Activated CD4-positive, alpha-beta T cell treated with anti-CD3 and anti-CD28 coated beads, Interleukin-2, amount 10 ng/mL, durations not matched to agents 7 days and 5 days (primary cell): Measurements from ENCODE around the gene RAD51B. TPM values are rescaled to one million over a fixed set of nuclear protein-coding genes. Genes with fewer than 3 reads are reported as not detected.

Experiments
- CTCF ChIA-PET: fragments of 350-600 bp; sonication (Branson Sonifier 250); formaldehyde crosslinking; loops from one replicate; lab custom pipeline; 2021; ENCODE audit warnings: antibody characterized with exemption; lab: Charles Lee
- POLR2A ChIA-PET: fragments of 350-600 bp; sonication (Branson Sonifier 250); formaldehyde crosslinking; loops from one replicate; lab custom pipeline; 2021; ENCODE audit warnings: antibody characterized with exemption; lab: Charles Lee
- DNase-seq: peaks from one replicate; pipeline ENCODE4 v3.0.0-alpha.2; 2020
- H3K27ac Mint-ChIP-seq: one replicate; pipeline ENCODE4 v1.8.0; 2021; ENCODE audit warnings: mild to moderate bottlenecking, moderate library complexity, mixed read lengths
- H3K27me3 Mint-ChIP-seq: one replicate; pipeline ENCODE4 v1.8.0; 2021; ENCODE audit warnings: mixed read lengths
- H3K36me3 Mint-ChIP-seq: one replicate; pipeline ENCODE4 v1.8.0; 2021; ENCODE audit warnings: low read depth, mixed read lengths
- H3K4me1 Mint-ChIP-seq: one replicate; pipeline ENCODE4 v1.8.0; 2021; ENCODE audit warnings: mixed read lengths
- H3K4me3 Mint-ChIP-seq: one replicate; pipeline ENCODE4 v1.8.0; 2021; ENCODE audit warnings: mild to moderate bottlenecking, moderate library complexity, mixed read lengths
- H3K9me3 Mint-ChIP-seq: one replicate; pipeline ENCODE4 v1.8.0; 2021; ENCODE audit warnings: mixed read lengths
- total RNA-seq, 2 experiments: library from RNA; stranded (reverse); gene quantifications; one replicate each; pipeline ENCODE4 v1.2.3, GENCODE V29; 2021

The RAD51B gene
- total RNA-seq, 2 experiments from 2014 or later = 20.6 to 30.3 TPM

DNA sequence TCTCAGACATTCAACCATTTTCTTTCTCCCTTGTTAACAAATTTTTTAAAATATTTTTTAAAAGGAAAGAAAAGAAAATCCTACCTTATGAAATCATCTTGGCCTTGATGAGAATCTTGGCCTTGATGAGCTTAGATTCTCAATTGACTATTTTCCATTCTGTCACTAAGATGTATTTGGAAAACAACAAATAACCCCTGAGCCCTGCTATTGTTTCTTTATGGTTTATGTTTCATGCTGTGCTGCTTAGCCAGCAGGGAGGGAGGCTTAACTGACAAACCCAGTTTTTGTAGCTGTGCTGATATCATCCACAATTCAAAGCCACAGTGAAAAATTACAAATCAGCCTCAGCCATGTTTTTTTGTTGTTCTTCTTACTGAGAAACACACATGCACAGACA, 404.1 kb downstream of the RAD51B start:
- H3K9me3 Mint-ChIP-seq = peaks cover 8% of the 10 kb centered on the region
- peaks cover 3% of the 10 kb centered on the region for H3K36me3 Mint-ChIP-seq
- H3K27me3 Mint-ChIP-seq = no peaks in the 10 kb centered on the region
- H3K4me1 Mint-ChIP-seq = peaks cover 7% of the 10 kb centered on the region
- ChIA-PET POLR2A (no interaction called here), CTCF (no interaction called here)
- no peak overlapping the region for H3K4me3 Mint-ChIP-seq
- DNase-seq = no peak
- no peak overlapping the region for H3K27ac Mint-ChIP-seq

- ChIA-PET POLR2A (no interaction called here), CTCF (no interaction called here)
- H3K9me3 Mint-ChIP-seq = peaks cover 10% of the 10 kb centered on the region
- H3K36me3 Mint-ChIP-seq = peaks cover 3% of the 10 kb centered on the region
- no peak overlapping the region for H3K4me3 Mint-ChIP-seq
- no peak for DNase-seq
- H3K4me1 Mint-ChIP-seq = peaks cover 9% of the 10 kb centered on the region
- no peaks in the 10 kb centered on the region for H3K27me3 Mint-ChIP-seq
- no peak overlapping the region for H3K27ac Mint-ChIP-seq
Measured at GRCh38 chr14:68225321-68225720, 405.7 kb downstream of the RAD51B start.

GRCh38 chr14:68226523-68226922, 406.9 kb downstream of the RAD51B start:
- DNase-seq = no peak
- peaks cover 3% of the 10 kb centered on the region for H3K36me3 Mint-ChIP-seq
- H3K4me3 Mint-ChIP-seq = no peak overlapping the region
- ChIA-PET POLR2A (no interaction called here), CTCF (interaction anchor here (0.9 to 1.2 kb wide), 2 partner anchors 16 to 590 kb away, joined by 3 to 4 read pairs; no protein-coding TSS in a partner anchor)
- H3K9me3 Mint-ChIP-seq = peaks cover 7% of the 10 kb centered on the region
- H3K27ac Mint-ChIP-seq = no peak overlapping the region
- no peaks in the 10 kb centered on the region for H3K27me3 Mint-ChIP-seq
- peaks cover 9% of the 10 kb centered on the region for H3K4me1 Mint-ChIP-seq

GRCh38 chr14:68228656-68229055, 409.1 kb downstream of the RAD51B start:
- Mint-ChIP-seq H3K36me3 (peaks cover 3% of the 10 kb centered on the region), H3K9me3 (peaks cover 2% of the 10 kb centered on the region), H3K27ac (no peak overlapping the region), H3K4me1 (peaks cover 8% of the 10 kb centered on the region), H3K27me3 (no peaks in the 10 kb centered on the region), H3K4me3 (no peak overlapping the region)
- POLR2A ChIA-PET = no interaction called here
- DNase-seq = no peak
- CTCF ChIA-PET = interaction anchor here (0.6 to 2.1 kb wide), 4 partner anchors 19 to 615 kb away, joined by 3 to 4 read pairs (median 3); no protein-coding TSS in a partner anchor

- CTCF ChIA-PET = no interaction called here
- peaks cover 3% of the 10 kb centered on the region for H3K36me3 Mint-ChIP-seq
- H3K4me3 Mint-ChIP-seq = no peak overlapping the region
- POLR2A ChIA-PET = no interaction called here
- DNase-seq = no peak
- peaks cover 2% of the 10 kb centered on the region for H3K4me1 Mint-ChIP-seq
- no peak overlapping the region for H3K27ac Mint-ChIP-seq
- no peaks in the 10 kb centered on the region for H3K27me3 Mint-ChIP-seq
- H3K9me3 Mint-ChIP-seq = peaks cover 2% of the 10 kb centered on the region
Measured at GRCh38 chr14:68229423-68230100, 410.0 kb downstream of the RAD51B start.

GRCh38 chr14:68230202-68230949, 410.8 kb downstream of the RAD51B start:
- H3K27me3 Mint-ChIP-seq = no peaks in the 10 kb centered on the region
- H3K4me3 Mint-ChIP-seq = no peak overlapping the region
- peaks cover 2% of the 10 kb centered on the region for H3K4me1 Mint-ChIP-seq
- DNase-seq = no peak
- H3K9me3 Mint-ChIP-seq = peaks cover 2% of the 10 kb centered on the region
- POLR2A ChIA-PET = no interaction called here
- H3K27ac Mint-ChIP-seq = no peak overlapping the region
- peaks cover 3% of the 10 kb centered on the region for H3K36me3 Mint-ChIP-seq
- CTCF ChIA-PET = interaction anchor here (0.5 kb wide), 1 partner anchor 632 kb away, joined by 3 read pairs; no protein-coding TSS in a partner anchor

DNA sequence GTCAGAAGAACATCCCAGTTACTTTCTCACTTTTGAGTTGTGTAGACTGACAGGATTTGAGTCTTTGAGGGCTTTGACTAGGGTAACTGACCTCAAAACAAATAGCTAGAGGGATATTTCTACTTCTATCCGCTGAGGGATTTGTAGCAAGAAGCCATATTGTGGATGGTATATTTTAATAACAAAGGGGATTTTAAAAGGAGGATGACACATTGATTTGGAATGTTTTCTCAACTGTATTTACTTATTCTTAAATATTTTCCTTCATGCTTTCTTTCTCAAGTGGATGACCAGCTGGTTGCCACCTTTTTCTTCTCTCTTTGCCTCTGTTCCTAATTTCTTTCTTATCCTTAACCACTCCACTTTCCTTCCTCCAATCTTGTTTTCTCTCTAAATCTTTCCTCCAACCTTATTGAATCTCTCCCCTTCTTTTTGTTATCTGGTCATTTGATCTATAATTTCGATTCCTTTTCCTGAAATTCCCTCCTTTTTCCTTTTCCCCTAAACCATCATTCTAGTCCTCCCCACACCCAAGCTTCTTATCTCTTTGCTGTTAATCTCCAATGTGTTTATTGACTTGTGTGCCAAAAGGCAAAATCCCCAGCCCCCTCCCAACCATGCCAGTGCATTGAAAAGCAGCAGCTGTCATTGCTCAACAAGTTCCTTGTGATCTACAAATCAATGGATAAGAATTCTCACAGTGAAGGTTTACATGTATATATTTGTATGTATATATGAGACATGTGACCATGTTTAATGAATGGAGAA, 411.6 kb downstream of the RAD51B start:
- H3K36me3 Mint-ChIP-seq = peaks cover 2% of the 10 kb centered on the region
- ChIA-PET CTCF (interaction anchor here (1.3 kb wide), 1 partner anchor 9 kb away, joined by 3 read pairs; no protein-coding TSS in a partner anchor), POLR2A (no interaction called here)
- no peak for DNase-seq
- H3K4me1 Mint-ChIP-seq = peaks cover 2% of the 10 kb centered on the region
- H3K9me3 Mint-ChIP-seq = peaks cover 2% of the 10 kb centered on the region
- no peak overlapping the region for H3K4me3 Mint-ChIP-seq
- H3K27me3 Mint-ChIP-seq = no peaks in the 10 kb centered on the region
- H3K27ac Mint-ChIP-seq = no peak overlapping the region

DNA sequence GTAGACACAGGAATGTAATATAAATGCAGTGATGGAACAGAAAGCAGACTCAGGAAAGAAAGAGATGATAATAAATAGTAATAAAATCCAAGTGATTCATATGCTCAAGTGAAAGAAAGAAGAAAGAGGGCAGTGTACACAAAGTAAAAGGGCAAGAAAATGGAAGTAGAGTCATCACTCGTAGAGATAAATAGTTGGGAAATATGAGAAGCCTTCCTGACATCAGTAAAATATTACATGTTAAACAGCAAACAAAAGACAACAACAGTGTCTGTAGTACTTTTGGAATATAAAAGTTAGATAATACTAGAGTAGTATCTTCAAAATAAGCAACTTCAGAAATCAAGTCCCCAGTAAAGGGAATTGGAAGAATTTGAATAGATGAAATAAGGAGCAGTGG, 412.3 kb downstream of the RAD51B start:
- H3K4me1 Mint-ChIP-seq = peaks cover 2% of the 10 kb centered on the region
- no peaks in the 10 kb centered on the region for H3K27me3 Mint-ChIP-seq
- ChIA-PET CTCF (interaction anchor here (1.3 kb wide), 1 partner anchor 8 kb away, joined by 3 read pairs; no protein-coding TSS in a partner anchor), POLR2A (no interaction called here)
- no peak overlapping the region for H3K27ac Mint-ChIP-seq
- H3K4me3 Mint-ChIP-seq = no peak overlapping the region
- DNase-seq = no peak
- peaks cover 2% of the 10 kb centered on the region for H3K36me3 Mint-ChIP-seq
- peaks cover 2% of the 10 kb centered on the region for H3K9me3 Mint-ChIP-seq

GRCh38 chr14:68232300-68233055, 412.9 kb downstream of the RAD51B start:
- H3K4me1 Mint-ChIP-seq = peaks cover 2% of the 10 kb centered on the region
- H3K36me3 Mint-ChIP-seq = peaks cover 2% of the 10 kb centered on the region
- CTCF ChIA-PET = interaction anchor here (0.6 to 0.7 kb wide), 3 partner anchors 10 to 69 kb away, joined by 3 to 6 read pairs (median 3); no protein-coding TSS in a partner anchor
- no peak overlapping the region for H3K27ac Mint-ChIP-seq
- peaks cover 2% of the 10 kb centered on the region for H3K9me3 Mint-ChIP-seq
- DNase-seq = no peak
- no peaks in the 10 kb centered on the region for H3K27me3 Mint-ChIP-seq
- H3K4me3 Mint-ChIP-seq = no peak overlapping the region
- POLR2A ChIA-PET = interaction anchor here (0.6 kb wide), 1 partner anchor 450 kb away, joined by 7 read pairs; no protein-coding TSS in a partner anchor

- H3K9me3 Mint-ChIP-seq = peaks cover 2% of the 10 kb centered on the region
- H3K4me3 Mint-ChIP-seq = no peak overlapping the region
- H3K27ac Mint-ChIP-seq = no peak overlapping the region
- H3K4me1 Mint-ChIP-seq = peaks cover 2% of the 10 kb centered on the region
- no peaks in the 10 kb centered on the region for H3K27me3 Mint-ChIP-seq
- ChIA-PET POLR2A (interaction anchor here (0.6 kb wide), 1 partner anchor 449 kb away, joined by 7 read pairs; no protein-coding TSS in a partner anchor), CTCF (no interaction called here)
- no peak for DNase-seq
- peaks cover 2% of the 10 kb centered on the region for H3K36me3 Mint-ChIP-seq
Measured at GRCh38 chr14:68233101-68233784, 413.7 kb downstream of the RAD51B start.

DNA sequence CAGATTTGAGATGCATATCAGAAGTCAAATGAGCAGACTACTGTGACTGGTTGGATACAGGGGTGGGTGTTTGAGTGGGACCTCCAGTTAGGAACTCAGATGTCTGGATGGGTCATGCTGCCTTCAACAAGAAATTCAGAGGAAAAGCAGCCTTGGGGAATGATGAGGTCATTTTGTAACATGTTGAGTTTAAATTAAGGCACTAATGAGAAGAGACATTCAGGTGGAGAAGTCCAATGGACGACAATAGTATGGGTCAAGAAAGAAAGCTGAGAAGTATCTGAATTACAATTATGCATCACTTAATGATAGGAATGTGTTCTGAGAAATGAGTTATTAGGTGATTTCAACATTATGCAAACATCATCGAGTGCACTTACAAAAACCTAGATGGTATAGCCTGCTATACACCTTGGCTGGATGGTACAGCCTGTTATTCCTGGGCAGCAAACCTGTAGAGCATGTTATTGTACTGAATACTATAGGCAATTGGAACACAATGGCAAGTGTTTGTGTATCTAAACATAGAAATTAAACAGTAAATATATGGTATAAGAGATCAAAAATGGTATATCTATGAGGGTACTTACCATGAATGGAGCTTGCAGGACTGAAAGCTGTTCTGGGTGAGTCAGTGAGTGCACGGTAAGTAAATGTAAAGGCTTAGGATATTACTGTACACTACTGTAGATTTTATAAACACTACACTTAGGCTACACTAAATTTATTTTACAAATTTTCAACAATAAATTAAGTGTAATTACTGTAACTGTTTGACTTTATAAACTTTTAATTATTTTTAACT, 414.7 kb downstream of the RAD51B start:
- no peaks in the 10 kb centered on the region for H3K27me3 Mint-ChIP-seq
- peaks cover 2% of the 10 kb centered on the region for H3K36me3 Mint-ChIP-seq
- H3K4me3 Mint-ChIP-seq = no peak overlapping the region
- ChIA-PET CTCF (interaction anchor here (0.8 kb wide), 1 partner anchor 17 kb away, joined by 3 read pairs; no protein-coding TSS in a partner anchor), POLR2A (no interaction called here)
- H3K27ac Mint-ChIP-seq = no peak overlapping the region
- H3K9me3 Mint-ChIP-seq = peaks cover 2% of the 10 kb centered on the region
- DNase-seq = no peak
- H3K4me1 Mint-ChIP-seq = peaks cover 2% of the 10 kb centered on the region
